IMR-90 (cell line): Measurements from ENCODE around the gene DNM3. TPM values are rescaled to one million over a fixed set of nuclear protein-coding genes. Genes with fewer than 3 reads are reported as not detected.

ENCODE experiments used
- ATAC-seq: fragments of 200-7000 bp; cut with Tn5 transposase; 2 replicates; pipeline ENCODE4 v1.9.1; 2020; ENCODE audit warnings: low read depth, mild to moderate bottlenecking, moderate library complexity
- BruUV-seq: library from RNA; stranded (reverse); fragments of 400-500 nt; replicated peaks from 2 replicates; lab custom pipeline; 2021; lab: Mats Ljungman, UMichigan
- CTCF ChIA-PET: fragments of 300-600 bp; formaldehyde crosslinking; extraction: SDS; loops from one replicate; lab custom pipeline; 2021; ENCODE audit warnings: antibody characterized with exemption; lab: Yijun Ruan, JAX
- POLR2A ChIA-PET: fragments of 300-600 bp; sonication (Branson Sonifier 250); formaldehyde crosslinking; loops from one replicate; lab custom pipeline; 2022; ENCODE audit warnings: antibody characterized with exemption; ENCODE audit not compliant: unreplicated experiment; lab: Charles Lee
- DNase-seq: peaks from one replicate; pipeline ENCODE4 v3.0.0; 2013
- H2AFZ ChIP-seq: replicated peaks from 2 replicates; pipeline ENCODE3; 2013; ENCODE audit warnings: low read length, mild to moderate bottlenecking; ENCODE audit not compliant: poor library complexity
- H2AK5ac ChIP-seq: 2 replicates; pipeline ENCODE4 v1.6.1; 2013; ENCODE audit warnings: low read depth, low read length, inconsistent platforms
- H2AK9ac ChIP-seq: replicated peaks from 2 replicates; pipeline ENCODE3; 2013; ENCODE audit warnings: mild to moderate bottlenecking, low read depth, low read length, moderate library complexity; ENCODE audit not compliant: poor library complexity
- H2BK120ac ChIP-seq: 2 replicates; pipeline ENCODE4 v1.6.1; 2013; ENCODE audit warnings: low read depth, low read length, inconsistent platforms
- H2BK15ac ChIP-seq: 3 replicates; pipeline ENCODE4 v1.6.1; 2013; ENCODE audit warnings: low read depth, low read length, inconsistent platforms
- H2BK20ac ChIP-seq: 2 replicates; pipeline ENCODE4 v1.6.1; 2013; ENCODE audit warnings: low read depth, mild to moderate bottlenecking, inconsistent platforms, low read length, moderate library complexity
- H2BK5ac ChIP-seq: 2 replicates; pipeline ENCODE4 v1.6.1; 2013; ENCODE audit warnings: mild to moderate bottlenecking, low read depth, low read length, inconsistent platforms; ENCODE audit not compliant: poor library complexity, severe bottlenecking
- H3K14ac ChIP-seq: replicated peaks from 2 replicates; pipeline ENCODE4 v1.6.1; 2013; ENCODE audit warnings: low read depth, low read length, inconsistent platforms
- H3K18ac ChIP-seq: 2 replicates; pipeline ENCODE4 v1.6.1; 2013; ENCODE audit warnings: low read depth, low read length, control low read depth
- H3K23ac ChIP-seq: 2 replicates; pipeline ENCODE4 v1.6.1; 2013; ENCODE audit warnings: low read depth, low read length, inconsistent platforms
- H3K27ac ChIP-seq: 2 replicates; pipeline ENCODE4 v1.5.1; 2013; ENCODE audit warnings: mild to moderate bottlenecking, control low read depth, low read length; ENCODE audit not compliant: insufficient read depth
- H3K27me3 ChIP-seq: 2 replicates; pipeline ENCODE4 v1.6.1; 2013; ENCODE audit warnings: low read length; ENCODE audit not compliant: control insufficient read depth, insufficient read depth
- H3K36me3 ChIP-seq: 2 replicates; pipeline ENCODE4 v1.6.1; 2013; ENCODE audit warnings: low read length, mixed read lengths; ENCODE audit not compliant: control insufficient read depth, insufficient read depth
- H3K4ac ChIP-seq: 2 replicates; pipeline ENCODE4 v1.6.1; 2013; ENCODE audit warnings: low read depth, low read length, inconsistent platforms
- H3K4me1 ChIP-seq: 2 replicates; pipeline ENCODE4 v1.6.1; 2013; ENCODE audit warnings: low read length, mixed read lengths; ENCODE audit not compliant: control insufficient read depth, insufficient read depth
- H3K4me2 ChIP-seq: 2 replicates; pipeline ENCODE4 v1.6.1; 2013; ENCODE audit warnings: low read depth, mild to moderate bottlenecking, control low read depth, low read length, moderate library complexity
- H3K4me3 ChIP-seq: 2 replicates; pipeline ENCODE4 v1.5.1; 2013; ENCODE audit warnings: low read depth, mild to moderate bottlenecking, control low read depth, low read length, moderate library complexity; ENCODE audit not compliant: insufficient read depth
- H3K56ac ChIP-seq: 2 replicates; pipeline ENCODE4 v1.6.1; 2013; ENCODE audit warnings: low read length, inconsistent platforms; ENCODE audit not compliant: insufficient read depth; ENCODE audit errors: extremely low read depth
- H3K79me1 ChIP-seq, 2 experiments: 2 replicates each; pipeline ENCODE4 v1.6.1; 2013; ENCODE audit warnings: low read length in 2 of 2, inconsistent platforms in 1 of 2, low read depth in 1 of 2
- H3K9ac ChIP-seq: 2 replicates; pipeline ENCODE4 v1.6.1; 2013; ENCODE audit warnings: low read depth, low read length, control low read depth
- H3K9me1 ChIP-seq: 2 replicates; pipeline ENCODE4 v1.6.1; 2013; ENCODE audit warnings: low read length, inconsistent platforms; ENCODE audit not compliant: insufficient read depth
- H3K9me3 ChIP-seq: 2 replicates; pipeline ENCODE4 v1.6.1; 2013; ENCODE audit warnings: low read length; ENCODE audit not compliant: control insufficient read depth, insufficient read depth
- H4K20me1 ChIP-seq: 2 replicates; pipeline ENCODE4 v1.6.1; 2013; ENCODE audit warnings: low read length, inconsistent platforms; ENCODE audit not compliant: insufficient read depth
- H4K5ac ChIP-seq: 2 replicates; pipeline ENCODE4 v1.6.1; 2013; ENCODE audit warnings: mild to moderate bottlenecking, low read depth, low read length, control low read depth
- H4K8ac ChIP-seq, 2 experiments: 2 replicates each; pipeline ENCODE4 v1.6.1; 2013; ENCODE audit warnings: low read depth in 2 of 2, low read length in 2 of 2, control low read depth in 1 of 2, inconsistent platforms in 1 of 2
- H4K91ac ChIP-seq: 2 replicates; pipeline ENCODE4 v1.6.1; 2013; ENCODE audit warnings: low read depth, low read length, inconsistent platforms; ENCODE audit not compliant: insufficient read depth
- CEBPB ChIP-seq: IDR thresholded peaks from 2 replicates; pipeline ENCODE4 v1.6.1; 2012; ENCODE audit warnings: low read depth, low read length, improper control_type of control experiment
- CTCF ChIP-seq: conservative IDR thresholded peaks from 2 replicates; pipeline ENCODE4 v1.5.1; 2012; ENCODE audit warnings: mild to moderate bottlenecking, low read depth, low read length, improper control_type of control experiment
- ELK1 ChIP-seq: fragments of 150-350 bp; IDR thresholded peaks from 2 replicates; pipeline ENCODE4 v1.6.1; 2016; ENCODE audit warnings: low read depth, mild to moderate bottlenecking, low read length, moderate library complexity, borderline replicate concordance
- MAFK ChIP-seq: IDR thresholded peaks from 2 replicates; pipeline ENCODE4 v1.6.1; 2012; ENCODE audit warnings: low read depth, low read length, improper control_type of control experiment
- MAZ ChIP-seq: IDR thresholded peaks from 2 replicates; pipeline ENCODE4 v1.6.1; 2012; ENCODE audit warnings: low read depth, mild to moderate bottlenecking, low read length, improper control_type of control experiment, moderate library complexity, borderline replicate concordance
- POLR2A ChIP-seq: IDR thresholded peaks from 2 replicates; pipeline ENCODE4 v1.6.1; 2012; ENCODE audit warnings: mild to moderate bottlenecking, low read depth, low read length
- RAD21 ChIP-seq: IDR thresholded peaks from 2 replicates; pipeline ENCODE4 v1.6.1; 2012; ENCODE audit warnings: low read length, improper control_type of control experiment
- RCOR1 ChIP-seq: IDR thresholded peaks from 2 replicates; pipeline ENCODE4 v1.6.1; 2012; ENCODE audit warnings: mild to moderate bottlenecking, low read length, improper control_type of control experiment; ENCODE audit not compliant: insufficient replicate concordance
- SMC3 ChIP-seq: fragments of 150-350 bp; IDR thresholded peaks from 2 replicates; pipeline ENCODE4 v1.6.1; 2016; ENCODE audit warnings: low read depth, mild to moderate bottlenecking, antibody characterized with exemption, low read length, moderate library complexity
- WGBS, 2 experiments: methylation state at CpG; one replicate each; pipeline versions ENCODE4 v1.1.5 to v1.1.7; 2013; ENCODE audit warnings: missing lambda C conversion rate in 2 of 2; ENCODE audit not compliant: insufficient read length in 1 of 2; ENCODE audit errors: extremely low coverage in 2 of 2; 5-methylcytosine and 5-hydroxymethylcytosine counted together
- dilution Hi-C: fragments of 300-500 bp; cut with HindIII; formaldehyde crosslinking; loops from one replicate; pipeline ENCODE4 v1.14.3; 2018; ENCODE audit warnings: low sequenced_read_pairs; ENCODE audit not compliant: unreplicated experiment
- in situ Hi-C: fragments of 300-500 bp; cut with MboI; formaldehyde crosslinking; loops from 3 replicates; pipeline ENCODE4 v1.14.3; 2019; ENCODE audit warnings: low sequenced_read_pairs, inconsistent platforms, mixed read lengths
- intact Hi-C: fragments of 100-400 bp; cut with micrococcal nuclease; formaldehyde crosslinking; loops from 2 replicates; pipeline ENCODE4 v1.10.0; 2022
- polyA plus RNA-seq, 3 experiments: library from polyadenylated mRNA; depleted of rRNA; stranded (reverse); fragments of >200 nt; gene quantifications; 2 replicates each; pipeline ENCODE4 v1.2.3, GENCODE V29; 2012; ENCODE audit warnings: low replicate concordance in 1 of 3
- total RNA-seq: library from RNA; depleted of rRNA; stranded (reverse); fragments of >200 nt; gene quantifications from 2 replicates; pipeline ENCODE4 v1.2.3, GENCODE V29; 2012
- TF ChIP-seq, protein P1 (sequence below): fragments of 150-350 bp; IDR thresholded peaks from 2 replicates; pipeline ENCODE4 v1.6.1; 2017; ENCODE audit warnings: mild to moderate bottlenecking, antibody characterized with exemption, low read length, low read depth

DNM3 gene
- total and polyA plus RNA-seq, 2 of the 4 experiments (the other 2 are of a cell fraction), result 0.36 TPM

DNA sequence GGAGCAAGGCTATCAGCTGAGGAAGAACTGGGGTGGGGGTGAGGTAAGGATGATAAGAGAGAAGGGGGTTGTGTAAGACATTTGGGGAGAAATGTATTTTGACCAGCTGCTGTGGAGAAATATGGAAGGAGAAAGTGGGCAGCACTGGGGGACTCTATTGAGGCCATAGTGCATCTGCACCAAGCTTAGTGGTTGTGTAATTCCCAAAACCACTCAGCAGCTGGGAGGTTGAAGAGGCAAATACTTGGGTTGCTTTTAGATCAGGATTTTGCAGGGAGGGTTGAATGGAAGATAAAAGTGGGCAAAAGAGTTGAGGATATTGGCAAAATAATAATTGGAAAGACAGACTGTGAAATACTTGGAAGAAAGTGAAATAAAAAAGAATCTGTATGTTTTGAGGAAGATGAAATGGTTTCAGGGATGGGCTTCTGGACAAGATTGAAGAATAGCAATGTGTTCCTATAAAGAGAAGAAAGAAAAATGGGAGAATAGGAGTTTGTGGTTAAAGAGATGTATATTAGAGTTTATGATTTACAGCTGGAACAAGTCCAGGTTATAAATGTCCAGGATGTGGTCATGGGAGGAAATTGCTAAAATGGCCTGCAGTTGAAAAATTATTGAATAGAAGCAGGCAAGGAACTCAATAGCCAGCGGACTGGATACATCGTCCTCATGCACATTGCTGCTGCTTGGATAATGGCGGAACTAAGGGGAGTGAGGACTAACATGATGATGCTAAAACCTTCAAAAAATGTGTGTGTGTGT, 162.7 kb downstream of the DNM3 start:
- POLR2A ChIA-PET, result interaction anchor here (0.6 kb wide), 1 partner anchor 138 kb away, joined by 6 read pairs; no protein-coding TSS in a partner anchor
- Histone ChIP-seq H2BK20ac (peak overlapping the region; percentile 21; the same call in 1 of the 2 replicates), H3K79me1 (no peaks in the 10 kb centered on the region), H3K18ac (no peak overlapping the region; the same call in 1 of the 2 replicates), H2AK5ac (peak overlapping the region; percentile 24; the same call in 1 of the 2 replicates), H3K9ac (no peak overlapping the region), H3K4me3 (no peak overlapping the region), H2BK5ac (no peak overlapping the region), H3K14ac (0 out of 2 replicates have a peak overlapping the region, but pooled peaks have one; percentile 24), H4K8ac (no peak overlapping the region), H3K4me2 (no peak overlapping the region), H3K23ac (no peak overlapping the region), H2AFZ (no peak overlapping the region), H3K4ac (no peak overlapping the region), H2BK15ac (no peak overlapping the region), H3K56ac (no peak overlapping the region), H3K36me3 (no peaks in the 10 kb centered on the region), H3K9me1 (no peaks in the 10 kb centered on the region), H4K91ac (no peak overlapping the region; the same call in 1 of the 2 replicates), H4K5ac (no peak overlapping the region), H3K4me1 (peaks cover 3% of the 10 kb centered on the region; the same call in 1 of the 2 replicates), H2AK9ac (no peak overlapping the region), H2BK120ac (no peak overlapping the region), H3K9me3 (no peaks in the 10 kb centered on the region), H3K27me3 (no peaks in the 10 kb centered on the region), H3K27ac (no peak overlapping the region), H4K20me1 (no peaks in the 10 kb centered on the region)
- TF ChIP-seq MAZ, result no peak
- no peak for TF ChIP-seq SMC3
- TF ChIP-seq POLR2A, result no peak
- no peak for TF ChIP-seq RAD21
- TF ChIP-seq CEBPB, result no peak
- no peak for TF ChIP-seq ELK1
- TF ChIP-seq CTCF, result no peak
- TF ChIP-seq, protein P1, sequence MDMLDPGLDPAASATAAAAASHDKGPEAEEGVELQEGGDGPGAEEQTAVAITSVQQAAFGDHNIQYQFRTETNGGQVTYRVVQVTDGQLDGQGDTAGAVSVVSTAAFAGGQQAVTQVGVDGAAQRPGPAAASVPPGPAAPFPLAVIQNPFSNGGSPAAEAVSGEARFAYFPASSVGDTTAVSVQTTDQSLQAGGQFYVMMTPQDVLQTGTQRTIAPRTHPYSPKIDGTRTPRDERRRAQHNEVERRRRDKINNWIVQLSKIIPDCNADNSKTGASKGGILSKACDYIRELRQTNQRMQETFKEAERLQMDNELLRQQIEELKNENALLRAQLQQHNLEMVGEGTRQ, result no peak
- TF ChIP-seq RCOR1, result no peak
- no peak for TF ChIP-seq MAFK
- no peak for ATAC-seq
- no TSS peak for BruUV-seq
- CTCF ChIA-PET, result interaction anchor here (0.6 to 1.5 kb wide), 3 partner anchors 32 to 439 kb away, joined by 3 to 5 read pairs (median 3); no protein-coding TSS in a partner anchor
- dilution Hi-C loops, result no loop called here
- in situ Hi-C loops, result loop anchor here (10.0 to 25.0 kb wide), 2 partner anchors 421 to 708 kb away; partner anchors contain the start of gene C1orf105
- WGBS, 2 experiments, result 83% methylated on average over 3 of the region's 3 CpGs; no CpG with 5 or more reads in 1 of the 2 experiments
- peak; percentile 17 for DNase-seq
- intact Hi-C loops, result loop anchor here (2.0 to 10.0 kb wide), 5 partner anchors 131 to 713 kb away; partner anchors contain the start of gene SUCO
